SKM-1 treated with dmso at 0.1 percent for 144 hours (cell line): ENCODE results near the gene WDR46.
A peak's percentile ranks its signal among the peaks of the same experiment; 100 is the strongest.
"Not testable (repeated sequence)": the region's sequence is repeated elsewhere in the genome, so short reads cannot be mapped to it uniquely, and the experiment has no call there.

Experiments used
- DNase-seq: peaks from one replicate; lab custom pipeline; 2025; ENCODE audit not compliant: unreplicated experiment; lab: John Stamatoyannopoulos, UW

Gene WDR46

GRCh38 chr6:33271117-33271467 lies 17.9 kb downstream of the WDR46 start:
- DNase-seq: no peak

GRCh38 chr6:33264015-33264414 lies 25.0 kb downstream of the WDR46 start:
- no peak for DNase-seq

DNA sequence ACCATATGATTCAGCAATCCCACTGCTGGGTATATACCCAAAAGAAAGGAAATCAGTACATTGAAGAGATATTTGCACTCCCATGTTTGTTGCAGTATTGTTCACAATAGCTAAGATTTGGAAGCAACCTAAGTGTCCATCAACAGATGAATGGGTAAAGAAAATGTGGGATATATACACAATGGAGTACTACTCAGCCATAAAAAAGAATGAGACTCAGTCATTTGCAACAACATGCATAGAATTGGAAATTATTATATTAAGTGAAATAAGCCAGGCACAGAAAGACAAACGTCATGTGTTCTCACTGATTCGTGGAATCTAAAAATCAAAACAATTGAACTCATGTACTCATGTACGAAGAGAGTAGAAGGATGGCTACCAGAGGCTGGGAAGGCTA lies 26.5 kb downstream of the WDR46 start:
- not testable (repeated sequence) for DNase-seq

DNA sequence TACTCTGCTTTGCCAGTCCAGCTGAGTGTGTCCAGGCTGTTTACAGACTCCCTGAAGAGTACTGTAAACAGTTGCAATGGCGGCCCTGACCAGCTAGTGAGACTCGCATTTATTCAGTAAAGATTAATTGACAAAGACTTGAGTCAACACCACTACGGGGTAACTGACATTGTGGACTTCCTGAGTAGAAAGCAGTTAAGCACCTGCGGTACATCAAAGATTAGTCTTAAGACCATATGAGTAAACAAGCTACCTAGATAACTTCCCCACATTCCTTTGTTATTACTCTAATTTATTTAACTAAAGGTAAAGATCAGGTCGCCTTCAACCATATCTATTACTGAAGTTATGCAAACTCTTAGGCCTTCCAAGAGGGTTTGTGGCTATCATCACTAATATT lies 30.0 kb downstream of the WDR46 start:
- no peak for DNase-seq

DNA sequence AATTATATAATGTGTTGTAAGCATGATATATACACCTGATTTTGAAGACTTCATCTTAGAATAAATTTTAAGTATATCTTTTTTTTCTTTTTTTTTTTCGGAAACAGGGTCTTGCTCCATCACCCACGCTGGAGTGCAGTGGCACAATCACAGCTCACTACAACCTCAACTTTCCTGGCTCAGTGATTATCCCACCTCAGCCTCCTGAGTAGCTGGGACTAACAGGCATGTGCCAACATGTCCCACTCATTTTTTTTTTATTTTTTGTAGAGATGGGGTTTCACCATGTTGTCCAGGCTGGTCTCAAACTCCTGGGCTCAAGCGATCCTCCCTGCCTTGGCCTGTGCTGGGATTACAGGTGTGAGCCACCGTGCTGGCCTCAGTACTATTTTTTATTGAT lies 34.4 kb downstream of the WDR46 start:
- no peak for DNase-seq

DNA sequence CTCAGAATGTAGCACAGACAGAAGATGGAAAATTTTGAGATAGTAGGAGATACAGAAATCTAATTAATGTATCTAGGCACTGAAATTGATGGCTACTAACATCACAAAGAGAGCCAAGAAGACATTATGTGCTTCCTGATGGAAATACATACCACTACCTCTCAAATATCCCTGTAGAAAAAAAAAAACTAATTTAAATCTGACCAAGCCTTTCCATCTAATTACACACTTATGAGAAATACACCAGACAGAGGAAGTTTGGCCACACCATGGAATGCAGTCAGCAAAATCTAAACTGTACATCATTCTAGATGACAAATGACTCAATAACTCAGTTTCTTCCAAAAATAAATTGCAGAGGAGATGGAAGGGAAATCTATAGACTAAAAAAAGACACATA lies 36.3 kb downstream of the WDR46 start:
- no peak for DNase-seq

- DNase-seq: no peak
Measured at GRCh38 chr6:33251395-33252012, 37.5 kb downstream of the WDR46 start.

- DNase-seq: no peak
Measured at GRCh38 chr6:33250731-33251130, 38.3 kb downstream of the WDR46 start.

GRCh38 chr6:33249732-33250630 lies 39.1 kb downstream of the WDR46 start:
- DNase-seq: no peak

DNA sequence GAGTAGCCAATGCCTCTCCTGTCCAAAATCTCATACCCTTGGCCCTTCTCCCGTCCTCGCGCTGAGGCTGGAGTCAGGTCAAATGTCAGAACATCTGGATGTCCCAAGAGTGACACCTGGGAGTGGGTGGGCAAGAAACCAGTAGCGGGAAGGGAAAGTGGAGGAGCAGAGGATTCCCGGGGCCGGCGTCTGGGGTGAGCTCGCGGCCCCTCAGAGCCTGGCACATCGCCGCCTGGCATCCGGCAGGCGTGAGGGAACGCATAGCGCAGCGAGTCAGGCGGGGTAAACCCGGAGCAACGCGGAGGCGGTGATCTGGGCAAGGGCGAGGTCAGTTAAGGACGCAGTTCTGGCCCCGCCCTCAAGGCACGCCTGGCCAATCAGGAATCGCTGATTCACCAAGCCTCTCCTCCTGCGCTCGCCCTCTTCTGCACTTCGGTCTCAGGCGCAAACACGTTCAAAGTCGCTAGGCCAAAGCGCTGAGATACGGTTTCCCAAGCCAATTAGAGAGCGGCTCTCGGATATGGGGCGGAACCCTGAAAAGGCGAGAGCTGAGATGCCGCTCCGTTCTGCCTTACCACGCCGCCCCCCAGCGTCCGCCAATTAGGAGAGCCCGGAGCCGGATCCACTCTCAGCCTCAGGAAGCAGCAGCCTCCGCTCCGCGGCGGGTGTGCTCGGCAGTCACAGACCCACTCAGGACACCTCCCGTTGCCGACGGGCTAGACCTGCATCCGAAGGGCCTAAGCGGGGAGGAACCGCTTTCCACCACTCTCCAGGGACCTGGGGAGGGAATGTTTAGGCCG lies 39.9 kb downstream of the WDR46 start:
- peak; percentile 99 for DNase-seq

GRCh38 chr6:33248643-33248931 lies 40.5 kb downstream of the WDR46 start:
- no peak for DNase-seq

DNA sequence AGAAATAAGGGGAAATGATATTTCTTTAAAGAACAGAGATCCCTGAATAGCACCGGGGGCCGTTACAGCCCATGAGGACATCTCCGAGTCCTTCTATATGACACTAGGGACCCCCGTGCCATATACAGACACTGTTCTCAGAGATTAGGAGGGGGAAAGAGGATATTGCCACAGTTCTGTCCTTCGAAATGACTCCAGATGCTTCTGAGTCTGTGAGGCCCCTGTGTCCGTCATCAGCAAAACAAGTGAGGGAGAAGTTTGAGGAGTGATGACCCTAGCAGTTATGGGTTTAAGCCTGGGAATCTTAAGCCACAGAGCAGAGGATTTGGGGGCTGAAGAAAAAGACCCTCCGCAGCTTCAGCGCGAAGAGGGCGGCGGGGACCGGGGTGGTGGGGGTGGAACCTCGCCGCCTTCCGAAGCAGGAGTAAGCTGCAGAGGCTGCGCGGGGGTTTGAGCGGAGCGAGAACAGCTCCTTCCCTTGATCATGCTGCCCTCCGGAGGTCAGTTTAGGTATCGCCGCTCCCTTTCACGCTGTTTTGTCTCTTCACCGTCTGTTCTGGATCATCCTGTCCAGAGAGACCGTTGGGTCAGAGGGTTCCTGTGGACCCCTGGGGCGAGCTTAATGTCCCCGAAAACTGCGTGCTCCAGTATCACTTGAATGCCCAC lies 40.9 kb downstream of the WDR46 start:
- peak; percentile 86 for DNase-seq

DNA sequence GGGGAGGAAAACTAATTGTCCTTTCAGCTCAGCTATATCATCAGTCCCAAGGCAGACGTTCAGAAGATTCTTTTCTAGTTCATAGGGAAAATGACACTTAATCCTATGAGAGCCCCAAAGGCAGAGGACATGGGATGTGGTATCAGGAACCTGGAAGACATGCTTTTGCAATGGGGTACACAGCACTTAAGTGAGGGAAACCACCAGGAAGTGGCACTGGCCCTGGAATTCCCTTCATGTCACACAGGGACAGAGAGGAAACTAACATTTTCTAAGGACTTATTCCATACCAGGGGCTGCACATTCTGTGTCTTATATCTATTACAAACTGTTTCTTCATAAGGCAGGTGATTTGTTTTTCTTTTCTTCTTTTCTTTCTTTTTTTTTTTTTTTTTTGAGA lies 45.6 kb downstream of the WDR46 start:
- DNase-seq: no peak

DNA sequence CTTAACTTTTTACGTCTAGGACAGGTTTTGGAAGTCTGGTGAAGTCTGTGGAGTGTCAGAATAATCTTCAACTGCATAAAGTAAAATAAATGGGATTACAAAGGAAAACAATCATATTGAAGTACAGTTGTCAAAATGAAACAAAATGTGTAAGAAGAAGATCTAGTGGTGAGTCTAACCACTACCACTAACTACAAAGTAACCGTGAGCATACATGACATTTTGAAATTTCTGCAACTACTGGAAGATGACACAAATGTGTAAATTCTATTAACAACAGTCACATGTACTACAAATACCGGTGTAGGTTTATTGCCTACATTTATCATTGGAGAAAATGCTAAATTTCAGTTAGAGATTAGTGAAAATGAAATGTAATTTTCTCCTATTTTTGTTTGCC lies 47.1 kb downstream of the WDR46 start:
- no peak for DNase-seq

DNA sequence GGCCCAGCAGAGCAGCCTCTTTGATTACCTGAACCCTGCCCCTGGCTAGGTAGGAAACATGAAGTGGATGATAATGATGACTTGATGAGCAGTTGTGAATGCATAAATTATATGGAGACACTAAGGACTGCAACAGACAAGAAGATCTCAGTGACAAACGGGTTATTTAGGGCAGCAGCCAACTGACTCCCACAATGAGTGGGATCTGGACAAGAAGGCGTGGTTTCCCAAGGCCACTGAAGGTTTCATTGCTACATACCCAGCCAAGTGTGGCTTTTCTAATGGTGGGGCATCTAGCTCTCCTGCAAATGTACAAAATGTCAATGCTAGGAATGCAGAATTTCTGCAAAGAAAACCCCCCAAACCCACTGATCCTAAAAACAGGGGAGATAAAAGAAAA lies 51.3 kb downstream of the WDR46 start:
- no peak for DNase-seq

DNA sequence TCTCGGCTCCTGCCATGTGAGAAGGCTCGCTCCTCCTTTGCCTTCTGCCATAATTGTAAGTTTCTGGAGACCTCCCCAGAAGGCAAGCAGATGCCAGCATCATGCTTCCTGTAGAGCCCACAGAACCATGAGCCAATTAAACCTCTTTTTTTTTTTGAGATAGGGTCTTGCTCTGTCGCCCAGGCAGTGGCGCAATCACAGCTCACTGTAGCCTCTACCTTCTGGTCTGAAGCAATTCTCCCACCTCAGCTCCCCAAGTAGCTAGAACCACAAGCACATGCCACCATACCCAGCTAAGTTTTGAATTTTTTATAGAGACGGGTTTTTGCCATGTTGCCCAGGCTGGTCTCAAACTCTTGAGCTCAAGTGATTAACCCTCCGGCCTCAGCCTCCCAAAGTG lies 52.2 kb downstream of the WDR46 start:
- no peak for DNase-seq

DNA sequence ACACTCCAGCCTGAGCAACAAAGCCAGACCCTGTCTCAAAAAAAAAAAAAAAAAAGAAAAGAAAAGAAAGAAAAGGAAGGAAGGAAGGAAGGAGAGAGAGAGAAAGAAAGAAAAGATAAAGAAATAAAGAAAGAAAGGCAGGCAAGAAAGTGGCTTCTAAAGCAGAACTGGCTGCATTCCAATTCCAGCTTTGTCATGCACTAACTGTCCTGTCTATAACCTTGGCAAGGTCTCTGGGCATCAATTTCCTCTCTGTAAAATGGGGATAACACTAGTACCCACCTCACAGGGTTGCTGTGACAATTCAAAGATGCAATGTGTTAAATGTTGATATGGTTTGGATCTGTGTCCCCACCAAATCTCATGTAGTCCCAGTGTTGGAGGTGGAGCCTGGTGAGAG lies 52.7 kb downstream of the WDR46 start:
- no peak for DNase-seq

- DNase-seq: no peak
Measured at GRCh38 chr6:33235221-33235634, 53.8 kb downstream of the WDR46 start.
